ENCODE measurements around the gene NRN1L.

Gene NRN1L

DNA sequence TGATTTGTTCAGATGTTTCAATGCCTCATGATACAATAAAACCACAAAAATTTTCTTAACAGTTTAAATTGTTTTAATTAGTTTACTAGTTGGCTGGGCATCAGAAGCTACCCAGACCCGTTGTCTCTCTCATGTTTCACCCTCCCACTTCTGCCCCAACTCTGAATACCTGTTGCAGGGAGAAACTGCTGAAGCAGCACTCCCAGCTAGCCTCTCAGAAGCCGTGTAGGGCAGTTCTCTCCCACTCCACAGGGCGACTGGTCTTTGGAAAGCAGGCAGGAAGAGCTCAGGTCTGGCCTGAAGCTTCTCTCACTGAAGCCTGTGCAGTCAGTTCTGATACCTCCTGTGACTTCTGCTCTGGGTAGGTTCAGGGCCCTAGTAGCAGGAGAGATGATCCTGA lies 13.4 kb upstream of the NRN1L start:
- TF ChIP-seq, protein P1, sequence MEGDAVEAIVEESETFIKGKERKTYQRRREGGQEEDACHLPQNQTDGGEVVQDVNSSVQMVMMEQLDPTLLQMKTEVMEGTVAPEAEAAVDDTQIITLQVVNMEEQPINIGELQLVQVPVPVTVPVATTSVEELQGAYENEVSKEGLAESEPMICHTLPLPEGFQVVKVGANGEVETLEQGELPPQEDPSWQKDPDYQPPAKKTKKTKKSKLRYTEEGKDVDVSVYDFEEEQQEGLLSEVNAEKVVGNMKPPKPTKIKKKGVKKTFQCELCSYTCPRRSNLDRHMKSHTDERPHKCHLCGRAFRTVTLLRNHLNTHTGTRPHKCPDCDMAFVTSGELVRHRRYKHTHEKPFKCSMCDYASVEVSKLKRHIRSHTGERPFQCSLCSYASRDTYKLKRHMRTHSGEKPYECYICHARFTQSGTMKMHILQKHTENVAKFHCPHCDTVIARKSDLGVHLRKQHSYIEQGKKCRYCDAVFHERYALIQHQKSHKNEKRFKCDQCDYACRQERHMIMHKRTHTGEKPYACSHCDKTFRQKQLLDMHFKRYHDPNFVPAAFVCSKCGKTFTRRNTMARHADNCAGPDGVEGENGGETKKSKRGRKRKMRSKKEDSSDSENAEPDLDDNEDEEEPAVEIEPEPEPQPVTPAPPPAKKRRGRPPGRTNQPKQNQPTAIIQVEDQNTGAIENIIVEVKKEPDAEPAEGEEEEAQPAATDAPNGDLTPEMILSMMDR (IDR thresholded peaks at IDR 0.05; ENCODE audit: borderline replicate concordance, insufficient read depth, low read depth, low read length) = no peak
- no peak overlapping the region for H3K4me3 ChIP-seq (ENCODE audit: low read depth, low read length)

DNA sequence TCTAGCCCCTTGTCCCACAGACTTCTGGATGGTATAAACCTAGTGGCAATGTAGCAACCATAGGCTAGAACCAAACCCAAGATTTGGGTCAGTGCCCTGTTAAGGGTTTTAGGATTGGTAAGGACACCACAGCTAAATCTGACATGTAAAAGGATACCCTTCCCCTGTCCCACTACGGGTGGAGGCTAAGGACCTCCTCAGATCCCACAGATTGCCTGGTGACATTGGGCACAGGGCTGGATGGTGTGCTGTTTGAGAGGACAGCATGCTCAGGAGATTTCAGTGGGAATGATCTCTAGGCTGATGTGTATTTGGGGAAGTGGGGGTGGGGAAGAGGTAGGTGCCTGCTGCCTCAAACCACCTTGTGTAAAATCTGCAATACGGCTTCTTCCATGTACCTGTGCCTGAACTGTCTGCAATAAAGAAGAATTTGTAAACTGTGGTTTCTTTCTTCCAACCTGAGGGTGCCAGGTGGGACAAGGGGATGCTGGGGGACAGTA lies 12.5 kb upstream of the NRN1L start:
- H3K4me3 ChIP-seq (ENCODE audit: low read depth, low read length) = no peak overlapping the region
- TF ChIP-seq, protein P1 (IDR thresholded peaks at IDR 0.05; ENCODE audit: borderline replicate concordance, insufficient read depth, low read depth, low read length) = no peak

DNA sequence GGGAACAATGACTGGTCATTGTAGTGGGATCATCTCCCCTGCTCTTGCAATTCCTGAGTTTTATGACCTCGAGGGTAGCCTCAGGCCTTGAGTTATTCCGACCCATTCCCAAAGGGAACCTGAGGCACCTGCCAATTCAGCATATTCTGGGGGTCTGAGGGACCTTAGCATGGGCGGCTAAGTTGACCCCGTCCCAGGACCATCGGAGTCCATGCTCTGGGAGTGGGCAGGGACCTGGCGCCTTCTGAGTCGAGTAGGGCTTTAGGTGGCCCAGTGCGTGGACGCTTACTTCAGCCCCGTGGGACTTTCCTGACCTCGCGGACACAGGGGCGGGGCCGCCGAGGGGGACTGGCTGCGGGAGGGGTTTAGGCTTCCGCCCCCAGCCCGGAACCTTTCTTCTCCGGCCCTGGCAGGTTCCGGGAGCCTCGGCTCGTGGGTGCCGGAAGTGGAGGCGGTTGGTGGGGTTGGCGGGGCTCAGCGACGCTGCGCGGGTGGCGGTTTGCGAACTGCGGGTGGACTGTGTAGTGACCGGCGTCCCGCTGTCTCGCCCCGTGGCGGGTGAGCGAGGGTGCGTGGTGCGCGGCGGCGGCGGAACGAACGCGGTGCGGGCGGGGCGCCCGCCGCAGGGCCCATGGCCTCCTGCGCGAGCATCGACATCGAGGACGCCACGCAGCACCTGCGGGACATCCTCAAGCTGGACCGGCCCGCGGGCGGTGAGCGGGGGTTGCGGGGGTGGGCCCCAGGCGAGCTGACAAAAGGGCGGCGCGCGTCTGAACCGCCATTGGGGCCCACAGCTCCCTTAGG lies 11.9 kb upstream of the NRN1L start, which contains the start of gene EDC4:
Gene EDC4, plus strand, starts transcription at position 422 of the 804 bp plus-strand sequence. Its CDS starts 210 bp downstream, at position 632.
- TF ChIP-seq, protein P1 (IDR thresholded peaks at IDR 0.05; ENCODE audit: borderline replicate concordance, insufficient read depth, low read depth, low read length) = no peak
- H3K4me3 ChIP-seq (ENCODE audit: low read depth, low read length) = peak within 1 kb of the TSS; percentile 87

DNA sequence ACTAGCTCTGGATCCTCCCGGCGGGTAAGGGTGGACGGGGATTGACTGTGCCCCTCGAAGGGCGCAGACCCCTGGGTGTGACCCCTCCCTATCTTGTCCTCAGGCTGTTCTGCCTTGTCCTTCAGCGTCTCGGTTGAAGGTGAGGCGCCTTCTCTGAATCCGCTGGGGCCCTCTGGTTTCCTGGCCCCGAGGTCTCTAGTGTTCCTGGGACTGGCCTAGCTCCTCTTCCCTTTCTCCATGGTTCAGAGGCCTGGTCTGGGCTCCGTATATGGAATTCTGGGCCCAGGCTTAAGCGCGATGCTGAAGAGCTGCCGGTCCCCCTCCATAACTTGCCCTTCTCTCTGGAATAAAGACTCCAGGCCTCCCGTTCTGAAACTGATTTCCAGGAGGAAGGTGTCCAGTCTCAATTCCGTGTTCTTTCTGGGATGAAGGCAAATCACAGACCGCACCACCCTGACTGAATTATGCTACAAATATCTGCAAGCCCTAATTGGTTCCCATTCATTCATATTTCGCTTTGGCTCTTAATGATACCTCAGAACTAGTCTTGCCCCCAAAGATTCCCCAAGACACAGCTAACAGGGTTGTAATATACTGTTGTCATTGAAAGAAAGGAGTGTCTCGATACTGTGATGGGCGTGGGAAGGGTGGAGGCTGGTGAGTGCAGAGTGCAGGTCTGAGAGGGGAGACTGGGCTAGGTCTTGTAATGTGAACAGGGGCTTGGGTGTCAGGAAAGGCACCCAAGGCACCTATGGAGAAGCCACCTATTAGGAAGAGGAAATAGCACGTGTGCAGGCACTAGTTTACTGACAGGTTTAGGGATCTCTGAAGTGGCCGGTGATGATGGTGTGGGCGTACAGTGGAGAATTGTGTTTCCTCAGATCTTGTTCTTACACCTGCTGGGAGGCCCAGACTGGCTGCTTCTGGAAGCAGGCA lies 11.0 kb upstream of the NRN1L start:
- TF ChIP-seq, protein P1 (IDR thresholded peaks at IDR 0.05; ENCODE audit: borderline replicate concordance, insufficient read depth, low read depth, low read length) = no peak
- H3K4me3 ChIP-seq (ENCODE audit: low read depth, low read length) = peak overlapping the region; percentile 87

DNA sequence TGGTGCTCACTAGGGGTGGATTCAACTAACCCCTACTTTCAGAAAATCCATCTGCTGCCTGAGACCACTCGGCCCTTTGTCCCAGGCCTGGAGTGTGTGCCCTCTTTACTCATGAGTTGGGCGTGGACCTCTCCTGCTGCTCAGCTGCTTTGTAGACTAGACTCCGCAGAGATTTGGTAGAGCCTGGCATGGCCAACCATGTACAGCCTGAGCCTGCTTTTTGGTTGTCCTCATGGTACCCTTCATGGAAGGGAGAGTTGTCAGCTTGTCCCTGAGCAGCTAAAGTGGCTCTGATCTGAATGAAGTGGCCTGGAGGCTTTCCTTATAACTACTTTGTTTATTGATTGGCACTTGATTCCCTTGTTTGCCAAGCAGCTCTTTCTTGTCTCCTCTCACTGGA lies 10.3 kb upstream of the NRN1L start:
- H3K4me3 ChIP-seq (ENCODE audit: low read depth, low read length) = peak overlapping the region; percentile 87
- TF ChIP-seq, protein P1 (IDR thresholded peaks at IDR 0.05; ENCODE audit: borderline replicate concordance, insufficient read depth, low read depth, low read length) = no peak

DNA sequence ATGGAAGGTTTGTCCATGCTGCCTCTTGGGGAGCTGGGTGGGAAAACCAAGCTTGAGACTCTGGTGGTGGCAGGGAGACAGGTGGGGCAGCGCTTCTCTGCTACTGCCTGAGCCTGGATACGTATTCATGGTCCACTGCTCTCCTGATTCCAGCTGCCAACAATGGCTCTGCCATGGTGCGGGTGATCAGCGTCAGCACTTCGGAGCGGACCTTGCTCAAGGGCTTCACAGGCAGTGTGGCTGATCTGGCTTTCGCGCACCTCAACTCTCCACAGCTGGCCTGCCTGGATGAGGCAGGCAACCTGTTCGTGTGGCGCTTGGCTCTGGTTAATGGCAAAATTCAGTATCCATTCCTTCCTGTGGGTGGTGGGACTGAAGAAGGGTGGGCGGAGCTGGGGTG lies 7.6 kb upstream of the NRN1L start:
- TF ChIP-seq, protein P1 (IDR thresholded peaks at IDR 0.05; ENCODE audit: borderline replicate concordance, insufficient read depth, low read depth, low read length) = no peak
- H3K4me3 ChIP-seq (ENCODE audit: low read depth, low read length) = no peak overlapping the region

Measured in GM12875 (cell line).